ENCODE data around the gene TNRC6C. TPM values are rescaled to one million over a fixed set of nuclear protein-coding genes. Genes with fewer than 3 reads are reported as not detected.

TNRC6C gene
- total and polyA plus RNA-seq, 9 of the 15 experiments (the other 6 are each of a cell fraction or from before 2014, with no cell fraction given), result 0.20 to 4.9 (median 2.3) TPM

GRCh38 chr17:78125138-78125913 lies 166.8 kb downstream of the TNRC6C start (continued):
- TF ChIP-seq TAL1 (IDR thresholded peaks at IDR 0.05) (no peak), PKNOX1 (IDR thresholded peaks at IDR 0.05) (no peak)

GRCh38 chr17:78125976-78126894 lies 167.7 kb downstream of the TNRC6C start:
- in situ Hi-C loops (cut with MboI) (no loop called here), intact Hi-C loops (cut with micrococcal nuclease) (loop anchor here (5.0 kb wide), 1 partner anchor 41 kb away; the partner anchor contains the start of gene SYNGR2)
- Histone ChIP-seq H3K9me1 (ENCODE audit: control insufficient read depth, insufficient read depth, low read length) (no peaks in the 10 kb centered on the region), H3K27ac (ENCODE audit: extremely low read depth, low read depth, low read length) (peak overlapping the region; percentile 81), H2AFZ (ENCODE audit: low read depth, low read length) (no peak overlapping the region), H3K4me3 (peak overlapping the region; percentile 98; the same call in 1 of the 2 replicates), H3K4me1 (replicated peaks in 1 of 2; ENCODE audit: control insufficient read depth in 2 of 2, insufficient read depth in 2 of 2, low read length in 2 of 2) (peaks cover 29 to 85% of the 10 kb centered on the region in 2 experiments), H3K4me2 (ENCODE audit: insufficient read depth, low read length) (peak overlapping the region; percentile 81), H3K36me3 (ENCODE audit: control insufficient read depth, insufficient read depth, low read length) (peaks cover 59% of the 10 kb centered on the region), H3K9me3 (replicated peaks; ENCODE audit: control insufficient read depth, insufficient read depth, low read depth, low read length) (no peaks in the 10 kb centered on the region), H3K9ac (ENCODE audit: insufficient read depth in 1 of 2, low read depth in 2 of 2, low read length in 2 of 2) (peak overlapping the region; percentile 82 to 95; a peak in 3 of 4 replicates), H3K79me2 (ENCODE audit: control insufficient read depth, insufficient read depth, low read length) (peaks cover 89% of the 10 kb centered on the region), H3K27me3 (ENCODE audit: control insufficient read depth in 2 of 2, insufficient read depth in 2 of 2, low read length in 2 of 2) (no peaks in the 10 kb centered on the region), H4K20me1 (replicated peaks; ENCODE audit: control insufficient read depth, insufficient read depth, low read length) (no peaks in the 10 kb centered on the region; the same call in 1 of the 2 replicates)
- DNase-seq (ENCODE audit: extremely low read depth in 1 of 4, low spot score in 3 of 4) (peak in 1 of 4 experiments; percentile 10), FAIRE-seq (no peak), ATAC-seq (no peak)
- CTCF ChIA-PET (ENCODE audit: low intra/inter-chr PET ratio), result no interaction called here
- BruUV-seq (replicated peaks), result no TSS peak
- POLR2A ChIA-PET, result interaction anchor here (0.7 to 2.2 kb wide), 4 partner anchors 9 to 948 kb away, joined by 3 to 14 read pairs (median 6); partner anchors contain the start of genes AFMID and TK1
- 87% methylated on average over 19 of the region's 25 CpGs for whole genome bisulfite sequencing (ENCODE audit: insufficient coverage, low coverage, missing lambda C conversion rate)
- TF ChIP-seq TFAM (CRISPR knock-in tag; conservative IDR thresholded peaks at IDR 0.05) (no peak), RBM22 (IDR thresholded peaks at IDR 0.05; ENCODE audit: low read depth, low read length, poor library complexity, severe bottlenecking) (no peak), MXI1 (IDR thresholded peaks at IDR 0.05; ENCODE audit: low read depth, low read length) (no peak), ID3 (CRISPR knock-in tag; IDR thresholded peaks at IDR 0.05) (no peak), ID3 (tag; IDR thresholded peaks at IDR 0.05) (no peak), ZNF79 (CRISPR knock-in tag; IDR thresholded peaks at IDR 0.05; ENCODE audit: low read depth) (no peak), ZKSCAN3 (CRISPR knock-in tag; IDR thresholded peaks at IDR 0.05) (no peak), RBFOX2 (IDR thresholded peaks at IDR 0.05; ENCODE audit: low read depth, low read length) (peak; percentile 10; the same call in 1 of the 2 replicates), FUS (optimal IDR thresholded peaks at IDR 0.05; ENCODE audit: low read depth, low read length) (no peak), EP300 (IDR thresholded peaks at IDR 0.05; ENCODE audit: low read length) (no peak), POLR2AphosphoS5 (IDR thresholded peaks at IDR 0.05; ENCODE audit: control insufficient read depth, insufficient read depth, low read depth, low read length) (peak; percentile 10; the same call in 1 of the 2 replicates)
